Suppressor macrophage treated with lipopolysaccharide for 4 hours (primary cell): ENCODE measurements around the gene REXO1.
A peak's percentile ranks its signal among the peaks of the same experiment; 100 is the strongest.
"Not testable (repeated sequence)": the region's sequence is repeated elsewhere in the genome, so short reads cannot be mapped to it uniquely, and the experiment has no call there.

Source experiments
- DNase-seq: peaks from one replicate; pipeline ENCODE4 v3.0.0-alpha.2; 2020

REXO1 gene

DNA sequence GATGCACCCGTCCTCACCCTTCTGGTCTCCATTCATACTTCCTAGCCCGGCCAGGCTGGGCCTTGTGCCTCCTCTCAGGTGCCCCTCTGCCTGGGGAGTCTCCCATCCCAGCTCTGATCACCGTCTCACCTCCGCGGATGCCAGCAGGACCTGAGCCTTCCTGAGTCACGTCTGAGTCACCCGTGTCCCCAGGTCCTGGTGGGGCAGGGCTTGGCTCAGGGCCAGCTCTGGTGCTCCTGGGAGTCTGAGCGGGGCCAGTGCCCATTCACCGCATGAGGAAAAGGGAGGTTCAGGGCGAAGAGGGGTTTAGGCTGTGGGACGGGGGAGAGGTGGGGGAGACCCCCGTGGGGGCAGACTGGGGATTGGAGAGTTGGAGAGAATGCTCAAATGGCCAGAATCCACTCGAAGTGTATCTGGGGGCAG lies 36.8 kb downstream of the REXO1 start:
- DNase-seq, result peak; percentile 4

DNA sequence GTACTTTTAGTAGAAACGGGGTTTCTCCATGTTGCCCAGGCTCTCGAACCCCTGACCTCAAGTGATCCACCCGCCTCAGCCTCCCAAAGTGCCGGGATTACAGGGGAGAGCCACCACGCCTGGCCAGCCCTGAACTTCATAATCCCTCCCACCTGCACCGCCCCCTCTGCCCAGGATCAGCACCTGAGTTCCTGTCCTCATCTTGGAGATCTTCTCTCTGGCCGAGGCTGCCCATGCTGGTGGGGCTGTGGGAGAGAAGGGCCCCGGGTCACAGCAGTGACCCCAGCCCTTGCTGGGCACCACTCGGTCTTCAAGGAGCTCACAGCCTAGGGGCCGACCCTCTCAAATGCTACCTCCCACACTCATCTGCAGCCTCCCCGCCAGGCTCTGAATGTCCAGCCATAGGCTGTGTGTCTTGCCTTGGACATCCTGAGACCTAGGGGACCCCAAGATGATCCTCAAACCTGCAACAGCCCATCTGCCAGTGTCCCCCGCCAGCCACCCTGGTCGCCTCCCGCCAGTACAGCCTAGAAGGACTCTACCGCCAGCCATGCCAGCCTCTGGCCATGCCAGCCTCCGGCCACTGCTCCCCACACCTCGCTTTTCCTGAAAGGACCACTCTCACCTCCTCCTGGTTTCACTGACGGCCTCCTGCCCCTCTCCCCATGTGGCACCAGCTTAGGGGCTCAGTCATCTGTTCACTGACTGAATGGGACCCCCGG lies 37.7 kb downstream of the REXO1 start:
- no peak for DNase-seq

DNA sequence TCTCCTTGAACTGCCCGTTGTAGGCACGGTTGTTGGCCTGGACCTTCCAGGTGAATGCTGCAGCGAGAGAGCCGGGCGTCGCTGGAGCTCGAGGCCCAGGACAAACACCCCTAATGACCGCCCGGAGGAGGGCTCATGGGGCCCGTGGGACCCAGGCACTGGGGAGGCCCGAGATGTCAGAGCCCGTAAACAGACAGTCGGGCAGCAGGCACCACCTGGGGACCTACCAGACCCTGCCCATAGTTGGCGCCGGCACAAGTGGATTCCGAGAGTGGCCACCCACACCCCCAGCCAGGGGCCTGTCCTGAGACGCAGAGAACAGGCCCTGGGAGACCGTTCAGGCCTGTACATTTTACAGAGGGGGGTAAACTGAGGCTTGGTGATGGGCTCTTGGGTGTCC lies 38.6 kb downstream of the REXO1 start:
- DNase-seq, result no peak

DNA sequence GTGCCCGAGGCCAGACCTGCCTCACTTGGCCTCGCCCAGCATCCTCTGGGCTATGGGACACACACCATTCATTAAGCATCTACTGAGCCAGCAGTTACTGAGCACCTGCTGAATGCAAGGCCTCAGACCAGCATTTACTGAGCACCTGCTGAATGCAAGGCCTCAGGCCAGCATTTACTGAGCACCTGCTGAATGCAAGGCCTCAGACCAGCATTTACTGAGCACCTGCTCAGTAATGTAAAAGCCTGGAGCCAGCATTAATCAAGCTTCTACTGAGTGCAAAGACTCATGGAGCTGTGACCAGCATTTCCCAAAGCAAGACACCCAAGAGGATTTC lies 39.9 kb downstream of the REXO1 start:
- DNase-seq, result no peak

DNA sequence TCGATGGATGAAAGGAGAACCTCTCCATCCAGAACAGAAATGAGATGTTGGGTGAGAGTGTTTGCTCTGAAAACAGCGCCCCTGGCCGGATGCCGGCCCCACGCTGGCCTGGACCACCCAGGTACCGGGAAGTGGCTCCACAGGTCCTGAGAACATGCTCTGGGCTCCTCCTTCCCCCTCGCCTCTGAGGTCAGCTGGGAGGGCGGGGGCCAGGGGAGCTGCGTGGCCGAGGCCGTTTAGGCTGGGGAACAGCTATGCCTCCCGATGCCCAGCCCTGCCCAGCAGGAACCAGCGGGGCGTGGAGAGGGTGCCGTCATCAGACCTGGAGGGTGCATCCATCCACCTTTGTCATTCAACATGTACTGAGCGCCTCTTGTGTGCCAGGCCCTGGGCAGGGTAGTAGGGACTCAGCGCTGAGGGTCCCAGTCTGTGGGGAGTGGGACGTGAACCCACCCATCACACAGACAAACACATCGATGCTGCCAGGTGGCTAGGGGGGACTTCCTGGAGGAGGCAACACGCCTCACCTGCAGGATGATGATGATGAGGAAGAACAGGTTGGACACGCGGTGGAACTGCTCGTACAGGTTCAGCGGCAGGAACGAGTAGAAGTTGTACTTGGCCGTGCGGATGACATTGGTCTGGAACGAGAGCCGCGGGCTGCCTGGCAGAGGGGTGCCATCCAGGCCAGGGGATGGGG lies 40.4 kb downstream of the REXO1 start:
- no peak for DNase-seq

DNA sequence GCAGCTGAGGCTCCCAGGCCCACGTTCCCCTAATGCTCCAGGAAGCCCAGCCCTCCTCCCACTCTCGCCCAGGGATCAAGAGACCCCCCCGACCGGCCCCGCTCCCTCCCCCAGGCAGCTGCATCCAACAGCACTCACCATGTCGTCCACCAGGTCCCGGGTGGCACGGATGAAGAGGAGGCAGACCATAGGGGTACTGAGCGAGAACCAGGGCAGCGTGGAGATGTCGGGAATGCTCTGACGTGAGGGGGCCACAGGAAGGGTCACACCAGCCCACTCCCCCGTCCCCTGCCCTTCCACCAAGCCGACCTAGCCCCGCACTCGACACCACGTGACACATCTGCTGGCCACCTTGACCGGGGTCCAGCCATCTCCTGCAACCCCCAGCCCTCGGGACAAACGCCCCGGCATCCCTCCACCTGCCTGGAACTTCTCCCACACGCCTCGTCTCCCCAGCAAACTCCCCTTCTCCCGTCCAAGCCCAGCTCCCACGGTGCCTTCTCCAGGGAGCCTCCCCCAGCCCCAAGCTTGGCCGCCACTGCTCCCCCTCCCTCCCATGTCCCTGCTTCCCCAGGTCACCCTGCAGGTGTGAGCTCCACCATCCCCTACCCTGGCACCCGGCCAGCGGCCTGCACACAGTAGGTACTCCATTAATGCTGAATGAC lies 41.1 kb downstream of the REXO1 start:
- DNase-seq, result no peak

DNA sequence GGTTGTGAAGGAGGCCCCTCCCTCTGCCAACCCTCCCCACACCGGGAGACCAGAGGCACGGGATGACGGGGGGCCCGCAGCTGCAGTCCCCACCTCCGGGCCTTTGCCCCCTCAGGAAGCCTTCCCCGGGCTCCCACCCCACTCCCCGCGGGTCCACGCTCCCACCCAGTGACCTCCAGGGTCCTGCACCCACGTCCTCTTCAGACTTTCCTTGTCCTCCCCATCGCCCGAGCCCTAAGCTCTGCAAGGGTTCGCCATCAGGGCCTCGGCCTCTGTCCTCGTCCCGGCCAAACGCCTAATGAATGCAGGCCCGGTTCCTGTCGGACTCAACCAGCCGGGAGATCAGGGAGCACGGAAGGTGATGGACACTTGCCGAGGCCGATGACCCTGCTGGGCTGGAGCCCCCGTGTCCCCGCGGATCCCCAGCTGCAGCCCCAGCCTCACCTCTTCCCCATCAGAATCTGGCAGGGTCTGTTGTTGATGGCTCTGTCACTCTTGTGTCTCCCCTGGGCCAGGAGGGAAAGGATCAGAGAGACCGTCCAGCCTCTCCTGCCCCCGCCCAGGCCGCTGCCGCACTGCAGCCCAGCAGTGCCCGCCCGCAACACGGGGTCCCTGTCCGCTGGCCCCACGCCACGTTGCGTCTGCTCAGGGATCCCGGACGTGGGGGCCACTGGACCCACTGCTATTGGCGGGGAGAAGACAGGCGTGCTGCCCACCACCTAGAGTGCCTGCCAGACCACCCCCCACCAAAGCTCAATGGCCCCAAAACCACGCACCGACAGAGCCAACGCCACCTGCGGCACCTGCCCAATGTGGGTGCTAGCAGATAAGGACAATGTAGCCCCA lies 41.9 kb downstream of the REXO1 start:
- DNase-seq, result no peak

DNA sequence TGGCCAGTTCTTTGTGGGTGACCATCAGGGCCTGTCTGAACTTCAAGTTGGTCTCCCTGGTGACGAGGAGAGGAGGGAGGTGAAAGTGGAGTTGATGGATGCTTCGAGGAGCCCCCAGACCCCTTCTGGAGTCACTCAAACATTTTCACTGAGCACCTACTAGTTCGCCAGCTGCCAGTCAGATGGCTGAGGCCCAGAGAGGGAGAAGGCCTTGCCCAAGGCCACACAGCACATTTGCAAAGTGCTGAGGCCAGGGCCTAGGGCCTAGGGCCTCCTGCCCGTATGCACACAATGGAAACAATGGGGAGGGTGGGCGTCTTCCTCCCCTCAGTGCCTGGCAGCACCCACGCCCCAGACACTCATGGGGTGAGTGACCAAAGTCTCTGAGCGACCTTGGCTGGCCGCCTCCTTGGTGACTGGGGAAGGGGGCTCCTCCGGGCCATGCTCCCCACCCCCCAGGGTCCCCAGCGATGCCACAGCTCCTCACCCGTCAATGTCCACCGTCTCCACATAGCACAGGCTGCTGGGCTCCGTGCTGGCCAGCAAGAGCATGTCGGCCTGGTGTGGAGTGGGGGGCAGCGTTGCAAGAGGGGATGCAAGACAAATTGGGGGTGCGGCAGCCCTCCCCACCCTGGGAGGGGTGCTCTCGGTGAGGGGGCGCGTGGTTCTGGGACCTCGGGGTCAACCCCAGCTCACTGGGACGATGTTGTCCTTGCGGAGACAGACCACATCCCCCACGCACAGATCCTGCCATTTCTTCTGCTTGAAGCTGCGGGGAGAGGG lies 42.7 kb downstream of the REXO1 start:
- no peak for DNase-seq

DNA sequence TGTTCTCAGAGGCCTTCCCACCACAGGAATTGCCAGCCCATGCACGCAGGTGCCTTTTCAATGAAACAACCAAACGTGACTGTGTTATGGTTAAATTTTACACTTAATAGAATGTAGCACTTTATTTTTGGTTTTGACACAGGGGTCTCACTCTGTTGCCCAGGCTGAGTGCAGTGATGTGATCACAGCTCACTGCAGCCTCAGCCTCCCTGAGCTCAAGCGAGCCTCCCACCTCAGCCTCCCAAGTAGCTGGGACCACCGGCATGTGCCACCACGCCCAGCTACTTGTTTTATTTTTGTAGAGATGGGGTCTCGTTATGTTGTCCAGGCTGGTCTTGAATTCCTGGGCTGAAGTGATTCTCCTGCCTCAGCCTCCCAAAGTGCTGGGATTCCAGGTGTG lies 43.4 kb downstream of the REXO1 start:
- DNase-seq, result no peak

DNA sequence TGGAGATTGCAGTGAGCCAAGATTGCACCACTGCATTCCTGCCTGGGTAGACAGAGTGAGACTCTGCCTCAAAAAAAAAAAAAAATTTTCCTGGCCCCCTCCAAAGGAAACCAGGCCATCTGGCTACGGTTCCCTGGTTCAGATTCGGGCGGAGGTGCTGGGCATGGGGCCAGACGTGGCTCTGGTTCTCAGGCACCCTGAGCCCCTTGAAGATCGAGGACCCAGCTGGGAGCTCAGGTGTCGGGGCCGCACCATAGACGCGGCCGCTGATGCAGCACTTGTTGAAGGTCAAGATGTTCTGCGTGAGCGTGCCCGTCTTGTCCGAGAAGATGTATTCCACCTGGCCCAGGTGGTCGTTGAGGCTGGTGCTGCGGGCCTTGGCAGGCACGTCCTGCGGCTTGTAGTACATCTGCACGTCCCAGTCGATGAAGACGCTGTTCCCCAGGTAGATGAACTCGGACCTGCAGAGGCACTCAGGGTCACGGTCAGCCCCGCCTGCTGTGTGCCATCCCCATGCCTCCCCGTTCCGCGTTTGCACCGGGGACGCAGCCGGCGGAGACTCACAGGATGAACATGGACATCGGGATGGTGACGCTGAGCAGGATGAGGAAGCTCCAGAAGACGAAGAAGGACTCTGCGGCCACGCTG lies 48.5 kb downstream of the REXO1 start:
- DNase-seq, result no peak

DNA sequence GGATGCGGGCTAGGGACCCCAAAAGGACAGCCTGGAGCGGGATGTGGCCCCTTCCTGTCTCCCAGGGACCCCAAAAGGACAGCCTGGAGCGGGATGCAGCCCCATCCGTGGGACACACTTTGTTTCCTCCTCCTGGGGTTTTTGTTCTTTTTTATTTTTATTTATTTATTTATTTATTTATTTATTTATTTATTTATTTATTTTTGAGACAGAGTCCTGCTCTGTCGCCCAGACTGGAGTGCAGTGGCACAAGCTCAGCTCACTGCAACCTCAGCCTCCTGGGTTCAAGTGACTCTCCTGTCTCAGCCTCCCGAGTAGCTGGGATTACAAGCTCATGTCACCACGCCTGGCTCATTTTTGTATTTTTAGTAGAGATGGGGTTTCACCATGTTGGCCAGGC lies 51.0 kb downstream of the REXO1 start:
- not testable (repeated sequence) for DNase-seq

DNA sequence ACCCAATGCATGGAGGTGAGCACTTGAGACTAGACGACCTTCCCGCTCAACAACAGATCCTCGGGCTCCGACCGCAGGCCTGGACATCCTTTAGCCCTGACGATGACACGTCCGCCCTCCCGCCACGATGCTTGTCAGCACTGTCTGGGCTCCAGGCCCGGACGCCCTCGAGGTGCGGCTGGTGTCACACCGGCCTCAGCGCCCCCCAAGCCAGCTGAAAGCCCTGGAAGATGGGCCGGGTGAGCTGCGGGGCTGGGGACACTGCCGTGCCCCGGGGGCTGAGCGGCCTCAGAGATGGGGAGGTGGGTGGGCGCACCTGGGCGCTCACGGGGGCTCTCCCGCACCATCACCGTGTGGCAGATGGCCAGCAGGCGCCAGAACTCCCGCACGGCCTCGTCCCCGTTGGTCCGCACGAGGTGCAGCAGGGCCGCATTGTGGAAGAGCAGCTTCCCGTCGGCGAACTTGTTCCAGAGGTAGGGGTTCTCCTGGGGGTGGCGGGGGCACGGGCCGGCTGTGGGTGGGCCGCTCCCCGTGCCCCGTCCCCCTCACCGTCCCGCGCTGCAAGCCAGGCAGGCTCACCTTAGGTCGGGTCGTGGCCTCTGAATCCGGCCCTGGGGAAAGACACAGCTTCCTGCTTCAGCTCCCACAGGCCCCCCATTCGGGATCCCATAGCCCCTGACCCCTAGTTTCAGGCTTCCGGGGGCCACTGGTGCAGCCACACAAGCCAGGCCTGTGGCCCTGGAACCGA lies 51.7 kb downstream of the REXO1 start:
- DNase-seq, result no peak

DNA sequence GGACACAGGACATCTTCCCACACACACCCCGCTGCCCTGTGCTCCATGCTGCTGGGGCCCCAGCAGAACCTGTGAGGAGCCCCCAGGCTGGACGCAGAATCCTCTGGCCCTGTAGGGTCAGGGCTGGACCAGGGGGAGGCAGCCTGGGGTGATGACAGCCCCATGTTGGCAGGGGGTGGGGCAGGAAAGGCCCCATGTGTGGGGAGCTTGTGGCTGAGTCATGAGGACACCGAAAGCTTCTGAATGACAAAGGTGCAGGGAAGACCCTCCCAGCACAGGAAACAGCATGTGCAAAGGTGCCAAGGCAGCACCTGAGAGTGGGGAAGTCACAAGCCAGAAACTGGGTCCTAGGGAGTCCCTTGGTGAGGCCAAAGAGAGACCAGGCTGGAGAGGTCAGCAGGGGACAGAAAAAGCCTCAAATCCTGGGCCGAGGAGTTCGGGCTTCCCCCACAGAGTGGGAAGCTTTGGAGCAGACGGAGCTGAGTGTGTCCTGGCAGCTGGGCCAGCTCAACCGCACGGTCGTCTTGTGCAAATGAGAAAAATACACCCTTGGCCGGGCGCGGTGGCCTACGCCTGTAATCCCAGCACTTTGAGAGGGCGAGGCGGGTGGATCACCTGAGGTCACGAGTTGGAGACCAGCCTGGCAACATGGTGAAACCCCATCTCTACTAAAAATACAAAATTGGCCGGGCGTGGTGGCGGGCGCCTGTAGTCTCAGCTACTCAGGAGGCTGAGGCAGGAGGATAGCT lies 53.7 kb downstream of the REXO1 start:
- DNase-seq, result no peak

DNA sequence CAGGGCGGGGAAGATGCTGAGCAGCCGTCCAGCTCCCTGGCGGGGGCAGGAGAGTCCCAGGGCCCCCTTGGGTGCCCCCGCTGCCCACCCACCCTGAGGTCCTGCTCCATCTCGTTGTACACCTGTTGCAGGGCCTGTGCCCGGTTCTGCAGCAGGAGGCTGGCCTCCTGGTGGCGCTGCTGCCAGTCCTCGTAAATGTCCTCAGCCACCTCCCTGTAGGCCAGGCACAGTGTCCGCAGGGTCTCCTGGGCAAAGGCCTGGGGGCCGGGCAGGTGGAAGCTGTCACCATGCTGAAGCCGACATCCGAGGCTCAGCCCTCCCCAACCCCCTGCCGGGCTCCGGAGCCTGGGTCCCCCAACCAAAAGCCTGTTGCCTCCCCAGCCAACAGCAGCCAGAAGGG lies 56.4 kb downstream of the REXO1 start:
- no peak for DNase-seq

DNA sequence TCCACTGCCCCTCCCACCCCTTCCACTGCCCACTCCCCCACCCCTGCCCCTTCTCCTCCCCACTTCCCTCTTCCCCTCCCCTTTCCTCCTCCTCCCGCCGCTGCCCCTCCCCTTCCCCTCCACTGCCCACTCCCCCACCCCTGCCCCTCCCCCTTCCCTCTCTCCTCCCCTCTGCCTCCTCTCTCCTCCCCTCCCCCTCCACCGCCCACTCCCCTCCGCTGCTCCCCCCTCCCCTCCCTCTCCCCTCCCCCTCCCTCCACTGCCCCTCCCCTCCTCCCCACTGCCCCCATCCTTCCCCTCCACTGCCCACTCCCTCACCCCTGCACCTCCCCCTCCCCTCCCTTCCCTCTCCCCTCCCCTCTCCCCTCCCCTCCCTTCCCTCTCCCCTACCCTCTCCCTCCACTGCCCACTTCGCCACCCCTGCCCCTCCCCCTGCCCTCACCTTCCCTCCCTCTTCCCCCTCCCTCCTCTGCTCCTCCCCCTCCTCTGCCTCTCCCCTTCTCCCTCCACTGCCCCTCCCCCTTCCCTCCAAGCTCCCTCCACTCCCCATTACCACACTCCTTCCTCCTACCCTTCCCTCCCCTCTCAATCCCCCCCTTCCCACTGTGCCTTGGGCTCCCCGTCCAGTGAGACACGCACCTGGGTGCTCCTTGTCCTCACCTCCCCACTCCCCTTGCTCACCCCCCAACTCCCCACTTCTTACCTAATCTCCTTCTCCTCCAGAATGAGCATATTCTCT lies 58.1 kb downstream of the REXO1 start:
- DNase-seq, result no peak

DNA sequence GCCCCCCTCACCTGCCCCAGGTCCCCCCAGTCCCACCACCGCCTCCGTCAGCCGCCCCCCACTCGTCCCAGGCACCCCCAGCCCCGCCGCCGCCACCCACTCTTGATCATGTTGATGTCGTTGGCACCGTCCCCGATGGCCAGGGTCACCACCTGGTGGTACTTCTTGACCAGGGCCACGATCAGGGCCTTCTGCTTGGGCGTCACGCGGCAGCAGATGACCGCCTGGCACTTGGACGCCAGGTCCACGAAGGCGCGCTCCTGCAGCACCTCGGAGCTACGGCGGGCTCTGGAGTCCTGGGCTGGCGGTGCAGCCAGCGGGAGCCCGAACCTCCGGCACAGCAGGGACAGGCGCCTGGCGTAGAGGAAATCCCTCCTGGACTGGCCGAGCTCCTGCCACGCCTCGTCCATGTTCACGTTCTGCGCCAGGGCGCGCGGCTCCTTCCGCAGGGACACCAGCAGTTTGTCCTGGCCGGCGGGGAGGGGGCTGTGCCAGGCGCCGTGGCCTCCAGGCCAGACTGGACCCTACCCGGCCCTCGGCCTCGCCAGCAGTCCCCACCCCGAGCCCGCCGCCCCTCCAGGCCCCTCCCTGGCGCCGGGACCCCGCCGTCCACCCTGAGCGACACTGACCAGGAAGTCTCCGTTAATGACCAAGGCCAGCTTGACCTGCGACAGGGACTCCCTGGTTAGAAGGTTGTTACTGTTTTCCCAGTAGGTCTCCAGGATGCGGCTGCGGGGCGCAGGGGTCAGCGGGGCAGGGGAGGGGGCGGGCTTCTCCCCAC lies 58.8 kb downstream of the REXO1 start:
- DNase-seq, result no peak

DNA sequence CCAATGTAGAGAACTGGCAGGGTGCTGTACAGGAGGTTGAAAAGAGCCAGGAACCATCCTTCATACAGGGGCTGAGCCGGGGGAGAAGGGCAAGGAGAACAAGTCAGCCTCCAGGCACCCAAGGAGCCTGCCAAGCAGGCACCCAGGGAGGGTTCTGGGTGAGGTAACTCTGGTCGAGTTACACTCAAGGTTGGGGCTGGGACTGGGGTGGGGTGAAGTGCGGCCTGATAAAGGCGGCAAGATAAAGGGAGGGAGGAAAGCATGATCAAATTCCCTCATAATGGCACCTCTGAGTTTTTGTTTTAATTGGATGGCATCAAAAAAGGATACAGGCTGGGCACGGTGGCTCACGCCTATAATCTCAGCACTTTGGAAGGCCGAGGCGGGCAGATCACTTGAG lies 61.2 kb downstream of the REXO1 start:
- no peak for DNase-seq

DNA sequence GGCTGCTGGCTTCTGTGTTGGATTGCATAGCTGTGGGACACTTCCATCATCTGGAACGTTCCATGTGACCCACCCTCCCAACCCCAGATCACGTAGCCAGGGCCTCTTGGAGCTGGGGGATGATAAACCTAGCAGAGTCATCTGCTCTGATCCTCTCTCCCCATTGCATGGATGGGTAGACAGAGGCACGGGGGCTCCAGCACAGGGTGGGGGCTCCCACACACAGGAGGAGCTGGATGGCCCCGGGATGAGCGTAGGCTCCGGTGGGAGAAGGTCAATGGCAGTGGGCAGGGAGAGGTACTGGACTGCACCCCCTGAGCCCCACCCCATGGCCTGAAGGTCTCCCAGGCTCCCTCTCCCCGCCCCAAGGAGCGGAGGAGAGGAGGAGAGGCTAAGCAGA lies 61.6 kb downstream of the REXO1 start:
- DNase-seq, result no peak

DNA sequence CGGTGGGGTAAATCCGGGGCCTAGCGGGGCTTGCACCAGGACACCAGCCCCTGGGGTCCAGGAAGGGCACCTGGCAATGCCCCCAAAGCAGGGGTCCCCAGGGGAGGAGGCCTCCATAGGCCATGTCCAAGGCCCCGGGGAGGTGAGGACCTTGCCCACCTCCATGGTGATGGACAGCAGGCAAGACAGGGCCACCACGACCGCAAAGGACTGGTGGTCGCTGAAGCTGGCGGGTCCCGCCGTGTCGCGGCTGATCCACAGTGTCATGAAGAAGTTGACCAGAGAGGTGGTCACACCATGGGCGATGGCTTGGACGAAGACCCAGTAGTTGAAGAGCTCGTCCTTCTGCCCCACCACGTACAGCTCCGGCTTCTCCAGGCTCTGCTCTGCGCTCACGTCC lies 63.0 kb downstream of the REXO1 start:
- DNase-seq, result no peak
